HCT116 (cell line): ENCODE data around the gene CDH4. TPM values are rescaled to one million over a fixed set of nuclear protein-coding genes. Genes with fewer than 3 reads are reported as not detected.

ENCODE experiments used
- ATAC-seq: fragments of 200-7000 bp; cut with Tn5 transposase; 2 replicates; pipeline ENCODE4 v1.9.1; 2020; ENCODE audit warnings: mild to moderate bottlenecking, moderate library complexity
- BruUV-seq: library from RNA; stranded (reverse); fragments of 400-500 nt; replicated peaks from 2 replicates; lab custom pipeline; 2021; lab: Mats Ljungman, UMichigan
- CTCF ChIA-PET: fragments of 300-600 bp; sonication (Branson Sonifier 250); formaldehyde crosslinking; loops from one replicate; lab custom pipeline; 2021; ENCODE audit warnings: antibody characterized with exemption; lab: Charles Lee
- POLR2A ChIA-PET: fragments of 300-600, 350-600 bp; sonication (Branson Sonifier 250); formaldehyde crosslinking; loops from one replicate; lab custom pipeline; 2021; ENCODE audit warnings: antibody characterized with exemption; lab: Charles Lee
- RAD21 ChIA-PET, 2 experiments: fragments of 300-600 bp; sonication (Branson Sonifier 250); formaldehyde crosslinking; loops; one replicate each; lab custom pipeline; 2023; ENCODE audit warnings: low total read pairs in 2 of 2; ENCODE audit not compliant: uncharacterized antibody in 2 of 2, unreplicated experiment in 2 of 2, low non-redundant PET in 1 of 2; lab: Charles Lee
- DNase-seq: peaks from one replicate; pipeline ENCODE4 v3.0.0-alpha.2; 2010; ENCODE audit warnings: low read depth, low spot score
- H2AFZ ChIP-seq: fragments of 200-600 bp; shearing (Covaris generic), sonication (generic); 2 replicates; pipeline ENCODE4 v1.6.1; 2017; ENCODE audit warnings: low read depth, mixed run types, mixed read lengths, antibody characterized with exemption, low read length; ENCODE audit not compliant: poor library complexity, severe bottlenecking
- H3K27ac ChIP-seq: 2 replicates; pipeline ENCODE4 v1.5.1; 2012; ENCODE audit warnings: low read depth, low read length
- H3K27me3 ChIP-seq: fragments of 200-600 bp; sonication (generic); 2 replicates; pipeline ENCODE4 v1.6.1; 2016; ENCODE audit warnings: mixed run types, low read length, mixed read lengths; ENCODE audit not compliant: insufficient read depth
- H3K36me3 ChIP-seq, 2 experiments: fragments of 200-500 bp in 1 of 2; fragments of 200-600 bp in 1 of 2; sonication (Bioruptor generic) in 1 of 2; sonication (generic) in 1 of 2; 2 replicates each; pipeline versions ENCODE4 v1.5.1 to v1.6.1; 2014 to 2016; ENCODE audit warnings: low read length in 2 of 2, inconsistent platforms in 1 of 2, mixed read lengths in 1 of 2, mixed run types in 1 of 2; ENCODE audit not compliant: insufficient read depth in 2 of 2, control insufficient read depth in 1 of 2
- H3K4me1 ChIP-seq, 2 experiments: fragments of 200-600 bp in 1 of 2; sonication (generic) in 1 of 2; 2 replicates each; pipeline versions ENCODE4 v1.5.1 to v1.6.1; 2012 to 2017; ENCODE audit warnings: low read length in 2 of 2, inconsistent platforms in 1 of 2, mild to moderate bottlenecking in 1 of 2, mixed read lengths in 1 of 2, mixed run types in 1 of 2, moderate library complexity in 1 of 2; ENCODE audit not compliant: insufficient read depth in 2 of 2, control insufficient read depth in 1 of 2
- H3K4me2 ChIP-seq: fragments of 200-600 bp; sonication (generic); 2 replicates; pipeline ENCODE4 v1.6.1; 2017; ENCODE audit warnings: mixed run types, low read length, mixed read lengths
- H3K4me3 ChIP-seq, 2 experiments: fragments of 200-600 bp in 1 of 2; sonication (generic) in 1 of 2; replicated peaks in 1 of 2; 2 replicates each; pipeline ENCODE4 v1.5.1; 2011 to 2016; ENCODE audit warnings: low read length in 2 of 2, control low read depth in 1 of 2, low read depth in 1 of 2, mild to moderate bottlenecking in 1 of 2, mixed read lengths in 1 of 2, mixed run types in 1 of 2
- H3K79me2 ChIP-seq: fragments of 200-600 bp; sonication (generic); 2 replicates; pipeline ENCODE4 v1.6.1; 2017; ENCODE audit warnings: mild to moderate bottlenecking, mixed run types, low read length, moderate library complexity, mixed read lengths; ENCODE audit not compliant: insufficient read depth
- H3K9ac ChIP-seq: fragments of 200-600 bp; sonication (generic); 2 replicates; pipeline ENCODE4 v1.6.1; 2016; ENCODE audit warnings: low read length, mixed read lengths
- H3K9me2 ChIP-seq: fragments of 200-600 bp; sonication (generic), shearing (Covaris generic); 2 replicates; pipeline ENCODE4 v1.6.1; 2017; ENCODE audit warnings: mixed run types, mild to moderate bottlenecking, moderate library complexity; ENCODE audit not compliant: insufficient read depth
- H3K9me3 ChIP-seq, 2 experiments: fragments of 200-500 bp in 1 of 2; fragments of 200-600 bp in 1 of 2; sonication (Bioruptor generic) in 1 of 2; sonication (generic) in 1 of 2; 2 replicates each; pipeline ENCODE4 v1.6.1; 2014 to 2017; ENCODE audit warnings: low read length in 2 of 2, mixed read lengths in 2 of 2, inconsistent platforms in 1 of 2, low read depth in 1 of 2, mild to moderate bottlenecking in 1 of 2, mixed run types in 1 of 2, moderate library complexity in 1 of 2; ENCODE audit not compliant: control insufficient read depth in 1 of 2, insufficient read depth in 1 of 2
- H4K20me1 ChIP-seq: fragments of 200-600 bp; sonication (generic), shearing (Covaris generic); 2 replicates; pipeline ENCODE4 v1.6.1; 2017; ENCODE audit warnings: mixed run types, mild to moderate bottlenecking, moderate library complexity; ENCODE audit not compliant: insufficient read depth
- JUND ChIP-seq: IDR thresholded peaks from 2 replicates; pipeline ENCODE4 v1.6.1; 2012
- YY1 ChIP-seq: IDR thresholded peaks from 2 replicates; pipeline ENCODE4 v1.6.1; 2011; ENCODE audit warnings: low read length, low read depth, moderate library complexity, mild to moderate bottlenecking; ENCODE audit not compliant: insufficient replicate concordance; ENCODE audit errors: extremely low read depth
- intact Hi-C: fragments of 100-400 bp; cut with micrococcal nuclease; formaldehyde crosslinking; loops from 2 replicates; pipeline ENCODE4 v1.10.0; 2022
- total RNA-seq: library from RNA; stranded (reverse); gene quantifications from one replicate; pipeline ENCODE4 v1.2.1, GENCODE V29; 2021; ENCODE audit not compliant: unreplicated experiment

Gene CDH4
- total RNA-seq, 1 experiment from 2014 or later = not detected

DNA sequence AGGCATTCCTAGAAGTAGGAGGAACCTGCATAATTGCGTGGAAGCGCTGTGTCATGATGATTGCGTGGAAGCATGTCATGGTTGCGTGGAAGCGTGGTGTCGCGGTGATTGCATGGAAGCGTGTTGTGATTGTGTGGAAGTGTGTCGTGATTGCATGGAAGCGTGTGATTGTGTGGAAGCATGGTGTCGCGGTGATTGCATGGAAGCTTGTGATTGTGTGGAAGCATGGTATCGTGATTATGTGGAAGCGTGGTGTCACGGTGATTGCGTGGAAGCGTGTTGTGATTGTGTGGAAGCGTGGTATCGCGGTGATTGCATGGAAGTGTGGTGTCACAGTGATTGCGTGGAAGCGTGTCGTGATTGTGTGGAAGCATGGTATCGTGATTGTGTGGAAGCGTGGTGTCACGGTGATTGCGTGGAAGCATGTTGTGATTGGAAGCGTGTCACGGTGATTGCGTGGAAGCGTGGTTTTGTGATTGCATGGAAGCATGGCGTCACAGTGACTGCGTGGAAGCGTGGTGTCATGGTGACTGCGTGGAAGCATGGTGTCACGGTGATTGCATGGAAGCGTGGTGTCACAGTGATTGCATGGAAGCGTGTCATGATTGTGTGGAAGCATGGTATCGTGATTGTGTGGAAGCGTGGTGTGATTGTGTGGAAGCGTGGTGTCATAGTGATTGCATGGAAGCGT is 667.8 kb downstream of the CDH4 start:
- ChIA-PET RAD21 (no interaction called here), CTCF (no interaction called here), POLR2A (no interaction called here)
- no peak overlapping the region for H3K4me3 ChIP-seq
- intact Hi-C loops = no loop called here
- no peaks in the 10 kb centered on the region for H3K36me3 ChIP-seq
- ATAC-seq = no peak
- no peaks in the 10 kb centered on the region for H3K79me2 ChIP-seq
- H3K4me2 ChIP-seq = no peak overlapping the region
- no peaks in the 10 kb centered on the region for H3K9me2 ChIP-seq
- no peak overlapping the region for H2AFZ ChIP-seq
- TF ChIP-seq JUND (no peak), YY1 (no peak)
- no peak for DNase-seq
- H4K20me1 ChIP-seq = no peaks in the 10 kb centered on the region
- no peak overlapping the region for H3K9ac ChIP-seq
- no peak overlapping the region for H3K27ac ChIP-seq
- peaks cover 4% of the 10 kb centered on the region; the same call in 1 of the 2 replicates for H3K27me3 ChIP-seq
- H3K9me3 ChIP-seq = peaks cover 0 to 5% of the 10 kb centered on the region in 2 experiments; a peak in 2 of 4 replicates
- BruUV-seq = no TSS peak
- peaks cover 5 to 7% of the 10 kb centered on the region in 2 experiments; a peak in 3 of 4 replicates for H3K4me1 ChIP-seq

DNA sequence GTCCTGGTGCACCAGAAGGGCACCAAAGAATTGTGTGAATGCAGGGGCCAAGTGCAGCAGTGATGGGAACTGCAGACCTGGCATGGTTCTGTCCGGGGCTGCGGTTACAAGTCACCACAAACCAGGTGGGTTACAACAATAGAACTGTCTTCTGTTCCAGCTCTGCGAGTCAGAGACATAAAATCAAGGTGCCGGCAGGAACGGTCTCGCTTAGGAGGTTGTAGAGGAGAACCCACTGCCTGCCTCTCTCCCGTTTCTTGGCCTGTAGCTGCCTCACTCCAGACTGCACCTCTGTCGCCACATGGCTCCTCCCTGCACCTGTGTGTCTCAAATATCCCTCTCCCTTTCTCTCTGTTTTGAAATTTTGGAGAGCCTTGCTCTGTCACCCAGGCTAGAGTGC is 670.4 kb downstream of the CDH4 start:
- Histone ChIP-seq H3K4me1 (peaks cover 18 to 21% of the 10 kb centered on the region in 2 experiments), H3K36me3 (no peaks in the 10 kb centered on the region), H3K27me3 (no peaks in the 10 kb centered on the region; the same call in 1 of the 2 replicates), H3K4me2 (no peak overlapping the region), H3K9me2 (no peaks in the 10 kb centered on the region), H2AFZ (no peak overlapping the region), H3K79me2 (no peaks in the 10 kb centered on the region), H3K27ac (no peak overlapping the region), H3K9me3 (peaks cover 0 to 5% of the 10 kb centered on the region in 2 experiments; a peak in 2 of 4 replicates)
- intact Hi-C loops = no loop called here
- no TSS peak for BruUV-seq
- RAD21 ChIA-PET = no interaction called here
- no peak for DNase-seq
- TF ChIP-seq JUND = no peak
- TF ChIP-seq, all 23 proteins: peak for 0
- ATAC-seq = no peak
- H4K20me1 ChIP-seq = no peaks in the 10 kb centered on the region
- no peak overlapping the region for H3K4me3 ChIP-seq
- CTCF ChIA-PET = no interaction called here
- POLR2A ChIA-PET = no interaction called here
- no peak overlapping the region for H3K9ac ChIP-seq
